GM19372 (cell line): ENCODE data around the gene TMC6.
"Not testable (repeated sequence)": the region's sequence is repeated elsewhere in the genome, so short reads cannot be mapped to it uniquely, and the experiment has no call there.

Experiments
- ATAC-seq: cut with Tn5 transposase; IDR thresholded peaks from one replicate; pipeline ENCODE4 v1.9.1; 2021; ENCODE audit warnings: mild to moderate bottlenecking, low read depth, moderate library complexity; ENCODE audit not compliant: unreplicated experiment

TMC6 gene

GRCh38 chr17:78124081-78124835 is 4.3 kb downstream of the TMC6 start:
- no peak for ATAC-seq

DNA sequence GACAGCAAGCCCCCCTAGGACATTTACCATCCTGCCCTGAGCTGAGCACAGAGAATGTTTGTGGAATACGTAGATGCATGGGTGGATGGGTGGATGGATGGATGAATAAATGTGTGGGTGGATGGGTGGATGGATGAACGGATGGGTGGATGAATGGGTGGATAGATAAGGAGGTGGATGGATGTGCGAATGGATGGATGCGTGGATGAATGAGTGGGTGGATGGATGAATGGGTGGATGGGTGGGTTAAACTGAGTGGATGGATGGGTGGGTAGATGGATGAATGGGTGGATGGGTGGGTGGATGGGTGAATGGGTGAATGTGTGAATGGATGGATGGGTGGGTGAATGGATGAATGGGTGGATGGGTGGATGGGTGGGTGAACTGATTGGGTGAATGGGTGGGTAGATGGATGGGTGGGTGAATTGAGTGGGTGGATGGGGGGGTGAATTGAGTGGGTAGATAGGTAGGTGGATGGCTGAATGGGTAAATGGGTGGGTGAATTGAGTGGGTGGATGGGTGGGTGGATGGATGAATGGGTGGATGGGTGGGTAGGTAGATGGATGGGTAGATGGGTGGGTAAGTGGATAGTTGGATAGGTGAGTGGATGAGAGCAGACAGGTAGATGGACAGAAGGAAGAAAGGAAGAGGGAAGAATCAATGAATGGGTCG is 5.2 kb downstream of the TMC6 start:
- ATAC-seq: no peak

GRCh38 chr17:78122931-78123249 is 5.7 kb downstream of the TMC6 start:
- ATAC-seq: no peak

- no peak for ATAC-seq
Observed at GRCh38 chr17:78122216-78122930, 6.2 kb downstream of the TMC6 start.

- ATAC-seq: no peak
Observed at GRCh38 chr17:78121801-78122215, 6.7 kb downstream of the TMC6 start.

GRCh38 chr17:78120971-78121800 is 7.4 kb downstream of the TMC6 start:
- ATAC-seq: no peak

- ATAC-seq: no peak
Observed at GRCh38 chr17:78120537-78120936, 8.0 kb downstream of the TMC6 start.

DNA sequence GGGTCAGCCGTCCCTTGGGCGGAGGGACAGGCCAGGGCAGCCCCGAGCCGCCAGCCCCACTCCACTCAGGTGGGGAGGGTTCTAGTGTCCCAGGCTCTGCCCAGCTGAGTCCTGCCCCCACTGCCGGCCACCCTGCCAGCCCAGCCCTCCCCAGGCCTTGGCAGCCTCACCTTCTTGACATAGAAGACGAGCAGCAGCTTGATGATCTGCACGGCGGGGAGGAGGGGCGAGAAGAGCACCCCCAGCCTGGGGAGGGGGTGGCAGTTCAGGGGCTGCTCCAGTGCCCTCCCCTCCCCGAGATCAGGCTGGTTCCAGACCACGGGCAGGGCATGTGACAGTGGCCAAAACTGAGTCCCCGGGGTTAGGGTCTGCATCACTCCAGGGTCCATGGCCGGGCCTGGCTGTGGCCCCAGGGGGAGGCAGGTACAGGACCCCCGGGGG is 9.7 kb downstream of the TMC6 start:
- no peak for ATAC-seq

DNA sequence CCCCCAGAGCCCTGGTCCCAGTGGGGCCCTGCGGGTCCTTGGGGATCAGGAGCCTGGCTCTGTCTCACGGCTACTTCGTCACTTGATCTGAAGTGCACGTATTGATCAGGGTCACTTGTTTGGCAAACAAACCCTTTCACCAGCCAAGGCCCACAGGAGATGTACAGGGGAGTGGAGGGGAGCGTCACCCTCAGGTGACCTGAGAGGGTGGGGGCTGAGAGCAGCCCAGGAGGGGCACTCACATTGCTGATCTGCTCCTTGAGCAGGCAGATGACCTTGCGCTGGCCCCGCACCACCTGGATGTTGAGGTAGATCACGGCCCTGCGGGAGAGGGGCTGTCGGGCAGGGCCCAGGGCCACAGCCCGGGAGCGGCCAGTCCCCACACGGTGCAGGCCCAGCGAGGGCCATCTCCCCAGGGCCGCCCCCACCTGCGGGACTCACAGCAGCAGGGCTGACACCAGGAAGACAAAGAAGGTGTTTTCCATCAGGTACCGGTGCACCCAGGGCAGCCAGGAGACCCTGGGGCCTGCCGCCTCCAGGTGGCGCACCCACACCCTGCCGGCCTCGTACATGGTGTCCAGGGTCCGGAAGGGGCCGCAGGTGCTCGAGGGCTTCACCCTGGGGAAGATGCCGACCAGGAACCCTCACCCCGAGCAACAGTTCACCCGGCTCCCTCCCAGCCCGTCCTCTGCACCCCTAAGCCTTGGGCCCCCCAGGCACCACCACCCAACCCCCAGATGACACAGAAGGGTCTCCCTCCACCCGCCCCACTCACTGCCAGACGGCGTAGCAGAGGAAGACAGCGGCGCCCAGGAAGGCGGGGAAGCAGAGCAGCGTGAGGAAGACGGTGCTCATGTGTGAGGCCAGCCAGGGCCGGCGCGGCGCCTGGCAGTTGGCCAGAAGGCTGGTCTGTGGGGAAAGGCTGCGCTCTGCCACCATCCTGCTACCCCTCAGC is 11.3 kb downstream of the TMC6 start:
- ATAC-seq: no peak

- no peak for ATAC-seq
Observed at GRCh38 chr17:78116411-78116810, 12.1 kb downstream of the TMC6 start.

- ATAC-seq: not testable (repeated sequence)
Observed at GRCh38 chr17:78115803-78116202, 12.8 kb downstream of the TMC6 start.

GRCh38 chr17:78114831-78115723 is 13.5 kb downstream of the TMC6 start:
- no peak for ATAC-seq

DNA sequence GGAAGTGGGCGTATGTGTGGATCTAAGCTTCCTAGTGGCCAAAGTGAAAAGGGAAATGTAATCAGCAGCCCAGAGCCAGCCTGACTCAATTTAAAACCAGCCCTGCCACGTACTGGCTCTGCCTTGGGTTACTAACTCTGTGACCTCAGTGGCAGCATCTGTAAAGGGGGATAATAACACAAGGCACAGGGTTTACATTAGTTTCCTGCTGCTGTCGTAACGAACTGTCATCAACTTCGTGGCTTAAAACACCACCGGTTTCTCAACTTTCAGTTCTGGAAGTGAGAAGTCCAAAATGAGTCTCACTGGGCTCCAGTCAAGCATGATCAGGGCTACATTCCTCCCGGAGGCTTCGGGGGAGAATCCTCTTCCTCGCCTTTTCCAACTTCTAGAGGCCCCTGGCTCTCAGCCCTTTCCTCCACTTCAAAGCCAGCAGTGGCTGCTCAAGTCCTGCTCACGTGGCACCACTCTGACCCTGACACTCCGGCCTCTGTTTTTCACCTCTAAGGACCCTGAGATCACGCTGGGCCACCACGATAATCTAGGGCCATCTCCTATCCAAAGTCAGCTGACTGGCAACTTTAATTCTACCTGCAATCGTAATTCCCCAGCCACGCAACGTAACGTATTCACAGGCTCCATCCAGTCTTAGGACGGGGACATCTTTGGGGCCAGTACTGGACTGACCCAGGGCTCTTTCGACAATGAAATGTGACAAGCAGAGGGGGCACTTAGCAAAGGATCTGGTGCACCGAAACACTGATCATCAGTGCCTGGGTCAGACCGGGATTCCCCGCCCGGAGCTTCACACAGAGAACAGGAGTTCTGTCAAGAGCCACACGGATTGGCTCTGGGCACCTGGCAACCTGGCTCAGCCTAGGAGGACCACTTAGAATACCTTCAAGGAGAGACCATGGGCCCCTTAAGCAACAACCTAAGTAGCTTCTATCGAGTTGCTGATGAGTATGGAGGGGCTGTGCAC is 14.5 kb downstream of the TMC6 start:
- ATAC-seq: no peak

- ATAC-seq: no peak
Observed at GRCh38 chr17:78112518-78113471, 15.8 kb downstream of the TMC6 start.

DNA sequence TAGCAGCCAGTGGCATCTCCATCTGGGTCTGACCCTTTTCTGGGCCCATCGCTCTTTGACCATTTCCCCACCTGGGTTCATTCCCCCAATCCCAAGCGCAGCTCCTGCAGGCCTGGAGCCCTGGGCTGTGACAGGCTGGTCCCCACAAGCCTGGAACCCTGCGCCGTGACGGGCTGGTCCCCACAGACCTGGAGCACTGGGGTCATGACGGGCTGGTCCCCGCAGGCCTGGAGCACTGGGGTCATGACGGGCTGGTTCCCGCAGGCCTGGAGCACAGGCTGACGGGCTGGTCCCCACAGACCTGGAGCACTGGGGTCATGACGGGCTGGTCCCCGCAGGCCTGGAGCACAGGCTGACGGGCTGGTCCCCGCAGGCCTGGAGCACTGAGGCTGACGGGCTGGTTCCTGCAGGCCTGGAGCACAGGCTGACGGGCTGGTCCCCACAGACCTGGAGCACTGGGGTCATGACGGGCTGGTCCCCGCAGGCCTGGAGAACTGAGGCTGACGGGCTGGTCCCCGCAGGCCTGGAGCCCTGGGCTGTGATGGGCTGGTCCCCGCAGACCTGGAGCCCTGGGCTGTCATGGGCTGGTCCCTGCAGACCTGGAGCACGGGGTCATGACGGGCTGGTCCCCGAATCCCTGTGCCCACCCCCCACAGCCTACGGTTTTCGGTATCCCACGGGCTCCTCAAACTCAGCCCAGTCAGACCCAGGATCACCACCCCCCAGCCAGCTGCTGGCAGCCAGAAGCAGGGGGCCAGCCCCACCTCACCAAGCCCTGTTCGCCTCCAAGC is 16.6 kb downstream of the TMC6 start:
- no peak for ATAC-seq
